A673 (cell line): ENCODE results near the gene LUC7L. TPM values are rescaled to one million over a fixed set of nuclear protein-coding genes. Genes with fewer than 3 reads are reported as not detected.

ENCODE experiments used
- BruUV-seq: library from RNA; stranded (reverse); fragments of 400-500 nt; replicated peaks from 2 replicates; lab custom pipeline; 2021; lab: Mats Ljungman, UMichigan
- CTCF ChIA-PET: fragments of 300-600 bp; sonication (Branson Sonifier 250); formaldehyde crosslinking; loops from one replicate; lab custom pipeline; 2022; ENCODE audit warnings: antibody characterized with exemption; lab: Charles Lee
- POLR2A ChIA-PET: fragments of 300-600 bp; sonication (Branson Sonifier 250); formaldehyde crosslinking; loops from one replicate; lab custom pipeline; 2022; ENCODE audit warnings: antibody characterized with exemption; ENCODE audit not compliant: low non-redundant PET; lab: Charles Lee
- DNase-seq: peaks from one replicate; pipeline ENCODE4 v3.0.0-alpha.2; 2015; ENCODE audit warnings: low spot score
- H3K27ac ChIP-seq: fragments of 200-600 bp; sonication (generic); 2 replicates; pipeline ENCODE4 v1.5.1; 2016; ENCODE audit warnings: mixed run types, low read depth, mild to moderate bottlenecking, mixed read lengths, antibody characterized with exemption, low read length; ENCODE audit not compliant: poor library complexity, severe bottlenecking
- H3K27me3 ChIP-seq: fragments of 200-600 bp; sonication (generic); replicated peaks from 2 replicates; pipeline ENCODE4 v1.6.1; 2017; ENCODE audit warnings: mixed run types, low read depth, mild to moderate bottlenecking, mixed read lengths, antibody characterized with exemption, low read length; ENCODE audit not compliant: insufficient read depth, poor library complexity
- H3K36me3 ChIP-seq: fragments of 200-600 bp; sonication (generic); 2 replicates; pipeline ENCODE4 v1.6.1; 2016; ENCODE audit warnings: mixed run types, mild to moderate bottlenecking, mixed read lengths, antibody characterized with exemption, low read length; ENCODE audit not compliant: insufficient read depth, poor library complexity, severe bottlenecking
- H3K4me1 ChIP-seq: fragments of 200-600 bp; sonication (generic); 2 replicates; pipeline ENCODE4 v1.6.1; 2017; ENCODE audit warnings: mixed run types, mild to moderate bottlenecking, mixed read lengths, antibody characterized with exemption, low read length; ENCODE audit not compliant: insufficient read depth, poor library complexity, severe bottlenecking
- H3K4me3 ChIP-seq: fragments of 200-600 bp; sonication (generic); 2 replicates; pipeline ENCODE4 v1.5.1; 2016; ENCODE audit warnings: low read depth, mixed run types, mild to moderate bottlenecking, mixed read lengths, low read length; ENCODE audit not compliant: poor library complexity, severe bottlenecking
- H3K9me3 ChIP-seq: fragments of 200-600 bp; sonication (generic); 2 replicates; pipeline ENCODE4 v1.6.1; 2016; ENCODE audit warnings: mixed run types, low read depth, mild to moderate bottlenecking, mixed read lengths, antibody characterized with exemption, low read length; ENCODE audit not compliant: poor library complexity, severe bottlenecking
- CTCF ChIP-seq: fragments of 300-800, 200-600 bp; sonication (generic); conservative IDR thresholded peaks from 2 replicates; pipeline ENCODE4 v1.5.1; 2017; ENCODE audit warnings: low read depth, mild to moderate bottlenecking, antibody characterized with exemption, low read length, moderate library complexity, mixed read lengths
- EZH2 ChIP-seq: fragments of 200-600 bp; sonication (generic); IDR thresholded peaks from 2 replicates; pipeline ENCODE4 v1.6.1; 2017; ENCODE audit warnings: borderline replicate concordance, low read depth, mild to moderate bottlenecking, mixed read lengths, antibody characterized with exemption, low read length; ENCODE audit not compliant: poor library complexity, severe bottlenecking
- intact Hi-C: fragments of 100-400 bp; cut with micrococcal nuclease; formaldehyde crosslinking; loops from one replicate; pipeline ENCODE4 v1.10.0; 2022; ENCODE audit not compliant: unreplicated experiment
- total RNA-seq: library from RNA; stranded (reverse); gene quantifications from 2 replicates; pipeline ENCODE4 v1.2.3, GENCODE V29; 2021

LUC7L gene
- total RNA-seq, 1 experiment from 2014 or later, result 152 TPM

GRCh38 chr16:152141-153128 is 76.8 kb downstream of the LUC7L start, which contains the start of gene HBZ:
TSS of gene HBZ (plus strand) at chr16:152644. CDS start at chr16:152910, 266 bp downstream.
- intact Hi-C loops, result no loop called here
- no peak within 1 kb of the TSS for H3K4me3 ChIP-seq
- no peaks in the 10 kb centered on the region for H3K27me3 ChIP-seq
- H3K4me1 ChIP-seq, result no peaks in the 10 kb centered on the region
- no peaks in the 10 kb centered on the region for H3K9me3 ChIP-seq
- H3K27ac ChIP-seq, result no peak within 1 kb of the TSS
- POLR2A ChIA-PET, result no interaction called here
- DNase-seq, result no peak
- CTCF ChIA-PET, result no interaction called here
- BruUV-seq, result no TSS peak
- no peak for TF ChIP-seq CTCF
- no peak for TF ChIP-seq EZH2
- no peaks in the 10 kb centered on the region for H3K36me3 ChIP-seq

GRCh38 chr16:149024-149660 is 80.1 kb downstream of the LUC7L start:
- ChIA-PET POLR2A (interaction anchor here (0.7 kb wide), 1 partner anchor 29 kb away, joined by 4 read pairs; no protein-coding TSS in a partner anchor), CTCF (interaction anchor here (0.7 kb wide), 1 partner anchor 270 kb away, joined by 3 read pairs; no protein-coding TSS in a partner anchor)

More at GRCh38 chr16:149024-149660, 80.1 kb downstream of the LUC7L start:
- H3K27ac ChIP-seq, result no peak overlapping the region
- no peaks in the 10 kb centered on the region for H3K9me3 ChIP-seq
- H3K4me1 ChIP-seq, result no peaks in the 10 kb centered on the region
- no peak overlapping the region for H3K4me3 ChIP-seq
- TF ChIP-seq EZH2 (no peak), CTCF (no peak)
- H3K36me3 ChIP-seq, result no peaks in the 10 kb centered on the region
- intact Hi-C loops, result no loop called here
- DNase-seq, result no peak
- H3K27me3 ChIP-seq, result no peaks in the 10 kb centered on the region
- no TSS peak for BruUV-seq
